Ovary (tissue), 9 donors: ENCODE measurements around the gene CXCL14. TPM values are rescaled to one million over a fixed set of nuclear protein-coding genes. Genes with fewer than 3 reads are reported as not detected.

Source experiments
- DNase-seq, 5 donors: peaks; one replicate each; pipeline ENCODE4 v3.0.0-alpha.2; 2019 to 2020
- H3K27ac ChIP-seq, 2 donors: fragments of 200-600 bp; one replicate each; pipeline versions ENCODE4 v1.5.1 to v1.8.0; 2019 to 2022
- H3K27me3 ChIP-seq: fragments of 200-600 bp; one replicate; pipeline ENCODE4 v1.8.0; 2022
- H3K36me3 ChIP-seq: fragments of 200-600 bp; sonication (generic); one replicate; pipeline ENCODE4 v1.5.1; 2019
- H3K4me1 ChIP-seq: one replicate; pipeline ENCODE4 v1.8.1; 2013; ENCODE audit warnings: mild to moderate bottlenecking, moderate library complexity; ENCODE audit not compliant: insufficient read depth
- H3K4me3 ChIP-seq: fragments of 200-600 bp; sonication (generic); one replicate; pipeline ENCODE4 v1.5.1; 2017
- H3K9me3 ChIP-seq, 2 donors: fragments of 200-600 bp in 1 of 2; sonication (generic) in 1 of 2; one replicate each; pipeline versions ENCODE4 v1.5.1 to v1.8.1; 2013 to 2019; ENCODE audit warnings: mild to moderate bottlenecking in 1 of 2, moderate library complexity in 1 of 2
- EP300 ChIP-seq: sonication (generic); formaldehyde crosslinking; IDR thresholded peaks from one replicate; pipeline ENCODE4 v1.6.1; 2017; ENCODE audit warnings: antibody characterized with exemption
- POLR2A ChIP-seq: fragments of 450-650 bp; IDR thresholded peaks from one replicate; pipeline ENCODE4 v1.6.1; 2017; ENCODE audit warnings: antibody characterized with exemption, mild to moderate bottlenecking, moderate library complexity
- WGBS, 3 donors: extraction: QIAGEN DNeasy Blood & Tissue Kit in 1 of 3; methylation state at CpG; one replicate each; pipeline versions ENCODE4 v1.1.5 to v1.1.7; 2013 to 2017; 5-methylcytosine and 5-hydroxymethylcytosine counted together
- intact Hi-C, 4 donors: fragments of 100-400 bp; cut with DNase I; formaldehyde crosslinking; loops; one replicate each; pipeline versions ENCODE4 v1.11.0 to v1.15.1; 2022 to 2023
- polyA plus RNA-seq, 2 donors: library from polyadenylated mRNA; stranded (reverse); fragments of 200-250 nt in 1 of 2; fragments of 350-450 nt in 1 of 2; fragmentation: Illumina TruSeq in 1 of 2; extraction: RNeasy Lipid Tissue Mini Kit (QIAGEN cat#74804) in 1 of 2; gene quantifications; one replicate each; pipeline ENCODE4 v1.2.3, GENCODE V29; 2013 to 2014
- total RNA-seq, 7 donors: library from RNA; depleted of rRNA in 2 of 7; stranded (reverse); fragments of >200 nt in 2 of 7; fragmentation: NEBNext Ultra II Directional in 3 of 7; extraction: Animal tissue kit (Norgen Biotek cat#: 25700) in 3 of 7; gene quantifications; one replicate each; pipeline versions ENCODE4 v1.1.0 to v1.2.4, GENCODE V29; 2016 to 2023
- TF ChIP-seq, protein P1 (sequence below), 3 donors: fragments of 450-650 bp in 2 of 3; fragments of 200-600 bp in 1 of 3; IDR thresholded peaks; one replicate each; pipeline versions ENCODE4 v1.5.1 to v1.8.0; 2016 to 2022; ENCODE audit warnings: antibody characterized with exemption in 3 of 3, mild to moderate bottlenecking in 1 of 3
- donor health status: DM: no; HTN: no; CAD: no; lungs with moderate emphysema.
- donor health status: DM: no; HTN: no; CAD: no.
- donor health status: Bipolar disorder and iron deficiency.
- donor health status: DM: yes; HTN: yes; CAD: no.
- donor health status: DM: no; HTN: no; CAD: no.
- donor health status: DM: yes; HTN: yes; CAD: no.

The CXCL14 gene
- total and polyA plus RNA-seq, 9 donors = 0.10 to 23.3 (median 2.8) TPM

DNA sequence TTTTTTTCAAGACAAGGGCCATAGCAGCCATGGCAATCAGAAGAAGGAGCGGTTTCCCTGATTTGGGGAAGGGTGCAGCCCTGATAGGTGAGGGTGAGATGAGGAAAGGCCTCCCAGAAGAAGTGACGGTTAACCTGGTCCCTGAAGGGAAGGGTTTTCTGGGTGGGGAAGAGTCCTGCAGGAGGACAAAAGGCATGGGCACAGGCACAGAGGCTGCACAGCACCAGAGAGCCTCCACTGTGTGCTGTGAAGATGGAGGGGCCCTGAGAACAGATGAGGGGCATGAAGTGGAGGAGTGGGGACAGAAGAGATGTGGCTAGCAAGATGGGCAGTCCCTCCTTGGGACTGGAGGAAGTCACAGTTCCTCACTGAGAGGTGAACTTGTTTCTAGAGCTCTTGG is 46.3 kb upstream of the CXCL14 start:
- H3K4me1 ChIP-seq = no peaks in the 10 kb centered on the region
- H3K27me3 ChIP-seq = no peaks in the 10 kb centered on the region
- no peak for DNase-seq
- no peaks in the 10 kb centered on the region for H3K9me3 ChIP-seq
- H3K4me3 ChIP-seq = no peak overlapping the region
- intact Hi-C loops = no loop called here
- TF ChIP-seq POLR2A (no peak), EP300 (no peak)
- TF ChIP-seq, protein P1, sequence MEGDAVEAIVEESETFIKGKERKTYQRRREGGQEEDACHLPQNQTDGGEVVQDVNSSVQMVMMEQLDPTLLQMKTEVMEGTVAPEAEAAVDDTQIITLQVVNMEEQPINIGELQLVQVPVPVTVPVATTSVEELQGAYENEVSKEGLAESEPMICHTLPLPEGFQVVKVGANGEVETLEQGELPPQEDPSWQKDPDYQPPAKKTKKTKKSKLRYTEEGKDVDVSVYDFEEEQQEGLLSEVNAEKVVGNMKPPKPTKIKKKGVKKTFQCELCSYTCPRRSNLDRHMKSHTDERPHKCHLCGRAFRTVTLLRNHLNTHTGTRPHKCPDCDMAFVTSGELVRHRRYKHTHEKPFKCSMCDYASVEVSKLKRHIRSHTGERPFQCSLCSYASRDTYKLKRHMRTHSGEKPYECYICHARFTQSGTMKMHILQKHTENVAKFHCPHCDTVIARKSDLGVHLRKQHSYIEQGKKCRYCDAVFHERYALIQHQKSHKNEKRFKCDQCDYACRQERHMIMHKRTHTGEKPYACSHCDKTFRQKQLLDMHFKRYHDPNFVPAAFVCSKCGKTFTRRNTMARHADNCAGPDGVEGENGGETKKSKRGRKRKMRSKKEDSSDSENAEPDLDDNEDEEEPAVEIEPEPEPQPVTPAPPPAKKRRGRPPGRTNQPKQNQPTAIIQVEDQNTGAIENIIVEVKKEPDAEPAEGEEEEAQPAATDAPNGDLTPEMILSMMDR (IDR thresholded peaks at IDR 0.05) = no peak
- no peak overlapping the region for H3K27ac ChIP-seq
- H3K36me3 ChIP-seq = no peaks in the 10 kb centered on the region
- WGBS, 3 donors = 88 to 96% (median 94%) methylated on average over 2 of the region's 2 CpGs

DNA sequence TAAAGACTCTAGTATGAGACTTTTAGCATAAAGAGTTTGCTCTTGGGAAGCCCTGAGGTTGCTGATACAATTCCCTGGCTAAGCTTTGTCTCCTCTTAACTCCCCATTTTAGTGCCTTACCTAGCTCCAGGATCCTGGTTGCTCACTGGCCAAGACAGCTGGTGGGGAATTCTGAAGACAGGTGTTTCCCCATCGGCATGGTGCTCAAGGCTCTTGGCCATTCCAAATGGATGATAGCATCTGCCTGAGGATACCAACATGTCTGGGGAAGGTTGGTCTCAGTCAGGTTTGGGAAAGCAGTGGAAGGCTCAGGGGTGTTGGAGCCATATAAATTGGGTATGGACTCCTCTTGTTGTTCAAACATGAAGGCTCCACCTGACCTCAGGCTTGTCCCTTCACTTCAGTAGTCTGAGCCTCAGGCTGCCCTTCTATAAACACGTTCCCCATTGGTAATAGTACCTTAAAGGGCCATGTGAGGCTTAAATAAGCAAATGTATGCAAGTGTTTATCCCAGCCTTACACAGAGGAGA is 44.5 kb upstream of the CXCL14 start:
- H3K4me3 ChIP-seq = no peak overlapping the region
- TF ChIP-seq EP300 = no peak
- TF ChIP-seq, protein P1 (IDR thresholded peaks at IDR 0.05) = no peak
- TF ChIP-seq POLR2A = no peak
- no peaks in the 10 kb centered on the region for H3K27me3 ChIP-seq
- H3K27ac ChIP-seq = no peak overlapping the region
- no peak for DNase-seq
- H3K36me3 ChIP-seq = no peaks in the 10 kb centered on the region
- intact Hi-C loops = no loop called here
- H3K4me1 ChIP-seq = no peaks in the 10 kb centered on the region
- peaks cover 0 to 4% of the 10 kb centered on the region in 2 donors for H3K9me3 ChIP-seq
- WGBS, 3 donors = 62 to 78% (median 72%) methylated on average over 2 of the region's 2 CpGs

DNA sequence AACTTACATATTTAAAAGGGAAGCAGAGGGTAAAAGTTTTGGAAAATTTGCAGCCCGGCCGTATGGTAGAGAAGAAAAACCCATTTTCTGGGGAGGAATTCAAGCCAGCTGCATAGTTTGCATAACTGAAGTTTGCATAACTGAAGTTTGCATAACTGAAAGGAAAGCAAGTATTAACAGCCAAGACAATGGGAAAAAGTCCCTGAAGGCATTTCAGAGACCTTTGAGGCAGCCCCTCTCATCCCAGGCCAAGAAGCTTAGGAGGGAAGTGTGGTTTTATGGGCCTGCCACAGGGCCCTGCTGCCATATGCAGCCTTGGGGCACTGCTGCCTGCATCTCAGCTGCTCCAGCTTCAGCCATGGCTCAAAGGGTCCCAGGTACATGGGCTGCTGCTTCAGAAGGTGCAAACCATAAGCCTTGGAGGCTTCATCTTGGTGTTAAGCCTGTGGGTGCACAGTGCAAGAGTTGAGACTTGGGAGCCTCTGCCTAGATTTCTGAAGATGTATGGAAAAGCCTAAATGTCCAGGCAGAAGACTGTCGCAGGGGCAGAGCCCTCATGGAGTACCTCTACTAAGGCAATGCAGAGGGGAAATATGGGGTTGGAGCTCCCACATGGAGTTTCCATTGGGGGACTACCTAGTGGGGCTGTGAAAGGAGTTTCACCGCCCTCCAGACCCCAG is 36.9 kb upstream of the CXCL14 start:
- TF ChIP-seq POLR2A = no peak
- no peak for TF ChIP-seq EP300
- intact Hi-C loops = no loop called here
- Histone ChIP-seq H3K27me3 (no peaks in the 10 kb centered on the region), H3K9me3 (peaks cover 0 to 4% of the 10 kb centered on the region in 2 donors), H3K36me3 (no peaks in the 10 kb centered on the region), H3K4me1 (no peaks in the 10 kb centered on the region), H3K27ac (no peak overlapping the region), H3K4me3 (no peak overlapping the region)
- no peak for DNase-seq
- 68 to 76% (median 70%) methylated on average over 4 of the region's 4 CpGs for WGBS, 3 donors

- Histone ChIP-seq H3K9me3 (peaks cover 0 to 4% of the 10 kb centered on the region in 2 donors), H3K4me3 (no peak overlapping the region), H3K4me1 (no peaks in the 10 kb centered on the region), H3K27me3 (no peaks in the 10 kb centered on the region), H3K27ac (no peak overlapping the region), H3K36me3 (no peaks in the 10 kb centered on the region)
- 78 to 95% (median 79%) methylated on average over 1 of the region's 1 CpG for WGBS, 3 donors
- intact Hi-C loops = no loop called here
- no peak for DNase-seq
- TF ChIP-seq EP300 = no peak
- no peak for TF ChIP-seq POLR2A
- TF ChIP-seq, protein P1 (IDR thresholded peaks at IDR 0.05) = no peak
Measured at GRCh38 chr5:135615171-135615570, 36.4 kb upstream of the CXCL14 start.

- no peak overlapping the region for H3K27ac ChIP-seq
- intact Hi-C loops = no loop called here
- TF ChIP-seq POLR2A (no peak), EP300 (no peak)
- H3K27me3 ChIP-seq = no peaks in the 10 kb centered on the region
- no peaks in the 10 kb centered on the region for H3K4me1 ChIP-seq
- H3K36me3 ChIP-seq = no peaks in the 10 kb centered on the region
- WGBS, 3 donors = 55 to 66% (median 62%) methylated on average over 4 of the region's 4 CpGs
- DNase-seq = no peak
- H3K4me3 ChIP-seq = no peak overlapping the region
- H3K9me3 ChIP-seq = no peaks in the 10 kb centered on the region
Measured at GRCh38 chr5:135609981-135610380, 31.2 kb upstream of the CXCL14 start.
